Measurements from ENCODE around the gene SLC28A3. TPM values are rescaled to one million over a fixed set of nuclear protein-coding genes. Genes with fewer than 3 reads are reported as not detected.

SLC28A3 gene
- total RNA-seq, 1 experiment from 2014 or later, result not detected

- Histone ChIP-seq H3K27me3 (ENCODE audit: control insufficient read depth, insufficient read depth, low read length) (no peaks in the 10 kb centered on the region), H3K4me3 (ENCODE audit: low read depth in 2 of 2, low read length in 2 of 2) (no peak overlapping the region), H3K4me1 (ENCODE audit: control insufficient read depth, insufficient read depth, low read length) (no peaks in the 10 kb centered on the region), H3K9me3 (ENCODE audit: control insufficient read depth, insufficient read depth, low read depth, low read length) (no peaks in the 10 kb centered on the region), H3K36me3 (ENCODE audit: control insufficient read depth, insufficient read depth, low read length) (no peaks in the 10 kb centered on the region), H3K27ac (ENCODE audit: low read length) (no peak overlapping the region)
- CTCF ChIA-PET, result no interaction called here
- in situ Hi-C loops (cut with HindIII; ENCODE audit: low pct_unique_long_range_greater_than_20kb, low sequenced_read_pairs), result no loop called here
- DNase-seq (ENCODE audit: low read depth, low spot score) (no peak), ATAC-seq (no peak)
- intact Hi-C loops (cut with micrococcal nuclease; ENCODE audit: unreplicated experiment), result no loop called here
- TF ChIP-seq SIN3A (IDR thresholded peaks at IDR 0.05; ENCODE audit: borderline replicate concordance, insufficient read depth, low read depth, low read length) (no peak), POLR2AphosphoS5 (IDR thresholded peaks at IDR 0.05; ENCODE audit: low read depth, low read length) (no peak), TCF7L2 (IDR thresholded peaks at IDR 0.05; ENCODE audit: low read depth, low read length) (no peak), CTCF (IDR thresholded peaks at IDR 0.05) (no peak), REST (IDR thresholded peaks at IDR 0.05; ENCODE audit: insufficient read depth in 1 of 2, low read depth in 2 of 2, low read length in 1 of 2) (no peak)
- no TSS peak for BruUV-seq (replicated peaks)
- POLR2A ChIA-PET, result no interaction called here
These were observed 9.3 kb downstream of the SLC28A3 start for GRCh38 chr9:84331119-84331809.

GRCh38 chr9:84330246-84330645, 10.3 kb downstream of the SLC28A3 start:
- Histone ChIP-seq H3K4me1 (ENCODE audit: control insufficient read depth, insufficient read depth, low read length) (no peaks in the 10 kb centered on the region), H3K9me3 (ENCODE audit: control insufficient read depth, insufficient read depth, low read depth, low read length) (no peaks in the 10 kb centered on the region), H3K36me3 (ENCODE audit: control insufficient read depth, insufficient read depth, low read length) (no peaks in the 10 kb centered on the region), H3K27ac (ENCODE audit: low read length) (no peak overlapping the region), H3K4me3 (ENCODE audit: low read depth in 2 of 2, low read length in 2 of 2) (no peak overlapping the region), H3K27me3 (ENCODE audit: control insufficient read depth, insufficient read depth, low read length) (no peaks in the 10 kb centered on the region)
- BruUV-seq (replicated peaks), result no TSS peak
- in situ Hi-C loops (cut with HindIII; ENCODE audit: low pct_unique_long_range_greater_than_20kb, low sequenced_read_pairs) (no loop called here), intact Hi-C loops (cut with micrococcal nuclease; ENCODE audit: unreplicated experiment) (no loop called here)
- DNase-seq (ENCODE audit: low read depth, low spot score) (no peak), ATAC-seq (no peak)
- no peak for TF ChIP-seq POLR2AphosphoS5 (IDR thresholded peaks at IDR 0.05; ENCODE audit: low read depth, low read length)
- TF ChIP-seq SIN3A (IDR thresholded peaks at IDR 0.05; ENCODE audit: borderline replicate concordance, insufficient read depth, low read depth, low read length), result no peak
- TF ChIP-seq CTCF (IDR thresholded peaks at IDR 0.05), result no peak
- no peak for TF ChIP-seq REST (IDR thresholded peaks at IDR 0.05; ENCODE audit: insufficient read depth in 1 of 2, low read depth in 2 of 2, low read length in 1 of 2)
- TF ChIP-seq TCF7L2 (IDR thresholded peaks at IDR 0.05; ENCODE audit: low read depth, low read length), result no peak
- CTCF ChIA-PET, result no interaction called here
- POLR2A ChIA-PET, result no interaction called here
